CD8-positive, alpha-beta memory T cell (primary cell): ENCODE results near the gene SLC2A4RG. TPM values are rescaled to one million over a fixed set of nuclear protein-coding genes. Genes with fewer than 3 reads are reported as not detected.
A peak's percentile ranks its signal among the peaks of the same experiment; 100 is the strongest.

Experiments used
- CTCF ChIA-PET: fragments of 350-600 bp; sonication (Branson Sonifier 250); formaldehyde crosslinking; loops from one replicate; lab custom pipeline; 2021; ENCODE audit warnings: antibody characterized with exemption; lab: Charles Lee
- POLR2A ChIA-PET: fragments of 350-600 bp; sonication (Branson Sonifier 250); formaldehyde crosslinking; loops from one replicate; lab custom pipeline; 2021; ENCODE audit warnings: antibody characterized with exemption; lab: Charles Lee
- DNase-seq, 5 donors: peaks; one replicate each; pipeline versions ENCODE4 v3.0.0 to v3.0.0-alpha.2; 2020 to 2022; ENCODE audit warnings: mixed read lengths in 1 of 5
- H3K27ac ChIP-seq: one replicate; pipeline ENCODE4 v1.7.0; 2013; ENCODE audit warnings: low read depth, mild to moderate bottlenecking, low read length, moderate library complexity
- H3K27me3 ChIP-seq: 2 replicates; pipeline ENCODE4 v1.7.0; 2013; ENCODE audit warnings: low read length, mild to moderate bottlenecking; ENCODE audit not compliant: insufficient read depth, poor library complexity, severe bottlenecking
- H3K36me3 ChIP-seq: 2 replicates; pipeline ENCODE4 v1.7.0; 2013; ENCODE audit warnings: mild to moderate bottlenecking, low read length, moderate library complexity; ENCODE audit not compliant: insufficient read depth
- H3K4me1 ChIP-seq: 2 replicates; pipeline ENCODE4 v1.7.0; 2013; ENCODE audit warnings: mild to moderate bottlenecking, low read length, moderate library complexity; ENCODE audit not compliant: insufficient read depth
- H3K4me3 ChIP-seq: 2 replicates; pipeline ENCODE4 v1.7.0; 2013; ENCODE audit warnings: mild to moderate bottlenecking, low read length
- H3K9me3 ChIP-seq: 2 replicates; pipeline ENCODE4 v1.7.0; 2013; ENCODE audit warnings: mild to moderate bottlenecking, low read length
- H3K27ac Mint-ChIP-seq, 8 donors: one replicate each; pipeline ENCODE4 v1.8.0; 2020 to 2021; ENCODE audit warnings: mixed read lengths in 8 of 8, mild to moderate bottlenecking in 6 of 8, inconsistent platforms in 3 of 8, moderate library complexity in 3 of 8
- H3K27me3 Mint-ChIP-seq, 2 donors: one replicate each; pipeline ENCODE4 v1.8.0; 2020 to 2021; ENCODE audit warnings: mixed read lengths in 2 of 2, mild to moderate bottlenecking in 1 of 2, moderate library complexity in 1 of 2
- H3K36me3 Mint-ChIP-seq, 3 donors: one replicate each; pipeline ENCODE4 v1.8.0; 2020 to 2021; ENCODE audit warnings: mixed read lengths in 3 of 3, inconsistent platforms in 1 of 3, mild to moderate bottlenecking in 1 of 3
- H3K4me1 Mint-ChIP-seq, 3 donors: one replicate each; pipeline ENCODE4 v1.8.0; 2020 to 2021; ENCODE audit warnings: mixed read lengths in 3 of 3, inconsistent platforms in 1 of 3, mild to moderate bottlenecking in 1 of 3
- H3K4me3 Mint-ChIP-seq, 7 donors: one replicate each; pipeline ENCODE4 v1.8.0; 2020 to 2021; ENCODE audit warnings: mixed read lengths in 7 of 7, mild to moderate bottlenecking in 6 of 7, moderate library complexity in 4 of 7, inconsistent platforms in 2 of 7
- H3K9me3 Mint-ChIP-seq, 5 donors: one replicate each; pipeline ENCODE4 v1.8.0; 2020 to 2022; ENCODE audit warnings: mixed read lengths in 5 of 5, mild to moderate bottlenecking in 3 of 5, moderate library complexity in 2 of 5, inconsistent platforms in 1 of 5
- polyA plus RNA-seq: library from polyadenylated mRNA; unstranded; fragments of 300-500 nt; fragmentation: Illumina TruSeq; gene quantifications from one replicate; pipeline ENCODE4 v1.2.3, GENCODE V29; 2021
- total RNA-seq, 2 experiments: library from RNA; stranded (reverse); gene quantifications; one replicate each; pipeline ENCODE4 v1.2.3, GENCODE V29; 2021

Gene SLC2A4RG
- total and polyA plus RNA-seq, 3 experiments from 2014 or later: 7.8 to 40.6 (median 37.5) TPM

DNA sequence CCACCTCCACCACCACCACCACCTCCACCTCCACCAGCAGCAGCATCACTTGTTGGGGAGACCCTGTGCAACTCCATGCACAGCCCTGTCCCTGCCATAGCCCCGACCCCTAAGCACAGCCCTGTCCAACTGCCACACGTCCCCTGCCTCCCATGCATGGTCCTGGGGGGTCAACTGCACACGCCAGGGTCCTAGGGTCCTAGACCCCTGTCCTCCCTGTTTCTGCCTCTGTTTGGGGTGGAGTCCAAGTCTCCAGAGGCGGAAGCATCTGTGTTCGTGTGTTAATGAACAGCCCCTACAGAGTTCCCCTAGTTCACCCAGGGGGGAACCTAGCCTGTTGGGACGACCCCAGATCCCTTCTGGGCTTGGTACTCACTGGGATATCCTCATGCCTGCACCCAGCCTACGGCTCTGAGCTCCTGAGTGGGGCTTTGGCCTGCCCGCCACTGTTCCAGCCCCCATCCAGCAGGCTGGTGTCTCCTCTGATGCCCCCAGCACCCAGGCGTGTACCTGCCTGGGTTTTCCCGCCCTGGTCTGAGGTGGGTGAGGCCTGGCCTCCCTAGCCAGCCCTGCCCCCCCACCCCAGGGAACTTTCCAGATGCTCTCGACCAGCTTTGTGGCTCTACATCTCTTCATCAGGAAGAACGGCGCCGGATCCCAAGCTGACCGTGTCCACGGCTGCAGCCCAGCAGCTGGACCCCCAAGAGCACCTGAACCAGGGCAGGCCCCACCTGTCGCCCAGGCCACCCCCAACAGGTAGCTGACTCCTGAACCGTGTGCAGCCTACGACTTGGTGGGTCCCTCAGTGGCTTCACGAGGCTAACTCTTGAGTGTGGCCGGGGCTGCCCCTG, 45.6 kb upstream of the SLC2A4RG start:
- Histone ChIP-seq H3K9me3 (no peaks in the 10 kb centered on the region), H3K4me3 (no peak overlapping the region), H3K27ac (no peak overlapping the region), H3K27me3 (no peaks in the 10 kb centered on the region), H3K4me1 (peaks cover 16% of the 10 kb centered on the region), H3K36me3 (no peaks in the 10 kb centered on the region)
- peaks cover 0 to 34% (median 6%) of the 10 kb centered on the region in 3 donors for H3K4me1 Mint-ChIP-seq
- peaks cover 0 to 7% of the 10 kb centered on the region in 2 donors for H3K27me3 Mint-ChIP-seq
- peaks cover 0 to 5% (median 0%) of the 10 kb centered on the region in 5 donors for H3K9me3 Mint-ChIP-seq
- ChIA-PET CTCF (no interaction called here), POLR2A (interaction anchor here (0.6 kb wide), 1 partner anchor 35 kb away, joined by 6 read pairs; no protein-coding TSS in a partner anchor)
- DNase-seq: no peak
- peak overlapping the region in 4 of 7 donors; percentile 41 to 65 (median 54) for H3K4me3 Mint-ChIP-seq
- peak overlapping the region in 4 of 8 donors; percentile 27 to 79 (median 74) for H3K27ac Mint-ChIP-seq
- H3K36me3 Mint-ChIP-seq: peaks cover 0 to 4% (median 0%) of the 10 kb centered on the region in 3 donors

DNA sequence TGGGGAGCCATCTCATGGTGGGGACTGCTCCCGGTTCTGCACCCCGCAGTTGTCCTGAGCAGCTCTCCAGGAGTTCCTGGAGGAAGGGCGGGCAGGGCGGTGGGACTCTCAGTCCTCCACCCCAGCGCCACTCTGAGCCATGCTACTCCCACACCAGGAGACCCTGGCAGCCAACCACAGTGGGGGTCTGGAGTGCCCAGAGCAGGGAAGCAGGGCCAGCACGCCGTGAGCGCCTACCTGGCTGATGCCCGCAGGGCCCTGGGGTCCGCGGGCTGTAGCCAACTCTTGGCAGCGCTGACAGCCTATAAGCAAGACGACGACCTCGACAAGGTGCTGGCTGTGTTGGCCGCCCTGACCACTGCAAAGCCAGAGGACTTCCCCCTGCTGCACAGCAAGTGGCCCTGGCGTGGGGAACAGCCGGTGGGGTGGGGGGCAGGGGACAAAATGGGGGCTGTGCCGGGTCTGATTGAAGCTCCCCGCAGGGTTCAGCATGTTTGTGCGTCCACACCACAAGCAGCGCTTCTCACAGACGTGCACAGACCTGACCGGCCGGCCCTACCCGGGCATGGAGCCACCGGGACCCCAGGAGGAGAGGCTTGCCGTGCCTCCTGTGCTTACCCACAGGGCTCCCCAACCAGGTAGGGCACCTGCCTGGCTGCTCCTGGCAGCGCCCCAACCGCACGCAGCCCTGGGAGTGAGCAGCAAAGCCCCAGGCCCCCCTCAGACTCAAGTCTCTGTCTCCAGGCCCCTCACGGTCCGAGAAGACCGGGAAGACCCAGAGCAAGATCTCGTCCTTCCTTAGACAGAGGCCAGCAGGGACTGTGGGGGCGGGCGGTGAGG, 44.8 kb upstream of the SLC2A4RG start:
- H3K27me3 Mint-ChIP-seq: peaks cover 0 to 7% of the 10 kb centered on the region in 2 donors
- H3K27ac Mint-ChIP-seq: peak overlapping the region in 1 of 8 donors; percentile 47
- peaks cover 0 to 38% (median 6%) of the 10 kb centered on the region in 3 donors for H3K4me1 Mint-ChIP-seq
- no peak for DNase-seq
- peaks cover 0 to 5% (median 0%) of the 10 kb centered on the region in 5 donors for H3K9me3 Mint-ChIP-seq
- no peak overlapping the region for H3K4me3 Mint-ChIP-seq
- H3K36me3 ChIP-seq: no peaks in the 10 kb centered on the region
- H3K27me3 ChIP-seq: no peaks in the 10 kb centered on the region
- H3K4me1 ChIP-seq: peaks cover 16% of the 10 kb centered on the region
- CTCF ChIA-PET: no interaction called here
- peaks cover 0 to 4% (median 0%) of the 10 kb centered on the region in 3 donors for H3K36me3 Mint-ChIP-seq
- POLR2A ChIA-PET: interaction anchor here (0.6 kb wide), 1 partner anchor 34 kb away, joined by 6 read pairs; no protein-coding TSS in a partner anchor
- H3K4me3 ChIP-seq: no peak overlapping the region
- no peak overlapping the region for H3K27ac ChIP-seq
- no peaks in the 10 kb centered on the region for H3K9me3 ChIP-seq

DNA sequence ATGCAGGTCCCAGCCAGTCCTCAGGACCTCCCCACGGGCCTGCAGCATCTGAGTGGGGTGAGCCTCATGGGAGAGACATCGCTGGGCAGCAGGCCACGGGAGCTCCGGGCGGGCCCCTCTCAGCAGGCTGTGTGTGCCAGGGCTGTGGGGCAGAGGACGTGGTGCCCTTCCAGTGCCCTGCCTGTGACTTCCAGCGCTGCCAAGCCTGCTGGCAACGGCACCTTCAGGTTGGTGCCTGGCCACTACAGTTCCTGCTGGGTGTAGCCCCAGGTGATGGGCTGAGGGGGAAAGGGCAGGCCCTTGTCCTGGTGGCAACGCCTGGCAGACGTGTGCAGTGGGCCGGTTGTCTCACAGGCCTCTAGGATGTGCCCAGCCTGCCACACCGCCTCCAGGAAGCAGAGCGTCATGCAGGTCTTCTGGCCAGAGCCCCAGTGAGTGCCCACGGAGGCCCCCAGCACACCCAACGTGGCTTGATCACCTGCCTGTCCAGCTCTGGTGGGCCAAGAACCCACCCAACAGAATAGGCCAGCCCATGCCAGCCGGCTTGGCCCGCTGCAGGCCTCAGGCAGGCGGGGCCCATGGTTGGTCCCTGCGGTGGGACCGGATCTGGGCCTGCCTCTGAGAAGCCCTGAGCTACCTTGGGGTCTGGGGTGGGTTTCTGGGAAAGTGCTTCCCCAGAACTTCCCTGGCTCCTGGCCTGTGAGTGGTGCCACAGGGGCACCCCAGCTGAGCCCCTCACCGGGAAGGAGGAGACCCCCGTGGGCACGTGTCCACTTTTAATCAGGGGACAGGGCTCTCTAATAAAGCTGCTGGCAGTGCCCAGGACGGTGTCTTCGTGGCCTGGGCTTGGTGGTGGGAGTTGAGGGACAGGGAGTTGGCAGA, 43.9 kb upstream of the SLC2A4RG start:
- peaks cover 0 to 41% (median 6%) of the 10 kb centered on the region in 3 donors for H3K4me1 Mint-ChIP-seq
- H3K36me3 Mint-ChIP-seq: peaks cover 0 to 4% (median 0%) of the 10 kb centered on the region in 3 donors
- ChIA-PET CTCF (interaction anchor here (1.1 kb wide), 1 partner anchor 90 kb away, joined by 3 read pairs; no protein-coding TSS in a partner anchor), POLR2A (interaction anchor here (1.1 kb wide), 1 partner anchor 12 kb away, joined by 3 read pairs; the partner anchor contains the start of genes ARFRP1 and ZGPAT)
- no peak overlapping the region for H3K27ac ChIP-seq
- DNase-seq: no peak
- peaks cover 0 to 7% of the 10 kb centered on the region in 2 donors for H3K27me3 Mint-ChIP-seq
- peak overlapping the region in 2 of 8 donors; percentile 39 to 56 for H3K27ac Mint-ChIP-seq
- peak overlapping the region in 5 of 7 donors; percentile 13 to 45 (median 24) for H3K4me3 Mint-ChIP-seq
- H3K36me3 ChIP-seq: no peaks in the 10 kb centered on the region
- H3K4me1 ChIP-seq: peaks cover 16% of the 10 kb centered on the region
- H3K9me3 Mint-ChIP-seq: peaks cover 0 to 5% (median 0%) of the 10 kb centered on the region in 5 donors
- no peaks in the 10 kb centered on the region for H3K27me3 ChIP-seq
- no peaks in the 10 kb centered on the region for H3K9me3 ChIP-seq
- H3K4me3 ChIP-seq: no peak overlapping the region

DNA sequence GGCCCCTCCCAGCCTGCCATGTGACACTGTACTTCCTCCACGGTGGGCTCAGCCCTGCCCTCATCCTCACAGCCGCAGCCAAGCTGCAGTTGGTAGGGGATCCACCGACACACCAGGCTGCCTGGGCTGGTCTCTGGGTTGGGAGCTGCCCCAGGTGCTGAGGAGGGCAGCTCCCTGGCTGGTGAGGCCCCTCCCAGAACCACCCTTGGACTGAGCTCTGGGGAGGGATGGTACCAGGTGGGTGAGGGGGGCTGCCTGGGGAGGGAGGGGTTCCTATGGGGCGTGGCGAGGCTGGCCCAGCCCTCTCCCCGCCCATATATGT, 43.3 kb upstream of the SLC2A4RG start:
- no peaks in the 10 kb centered on the region for H3K9me3 ChIP-seq
- Mint-ChIP-seq H3K27me3 (peaks cover 0 to 7% of the 10 kb centered on the region in 2 donors), H3K9me3 (peaks cover 0 to 5% (median 0%) of the 10 kb centered on the region in 5 donors), H3K4me1 (peaks cover 0 to 45% (median 6%) of the 10 kb centered on the region in 3 donors), H3K27ac (peak overlapping the region in 2 of 8 donors; percentile 39 to 56), H3K36me3 (peaks cover 0 to 4% (median 0%) of the 10 kb centered on the region in 3 donors), H3K4me3 (peak overlapping the region in 6 of 7 donors; percentile 13 to 45 (median 32))
- H3K4me1 ChIP-seq: peaks cover 17% of the 10 kb centered on the region
- POLR2A ChIA-PET: interaction anchor here (1.1 kb wide), 1 partner anchor 12 kb away, joined by 3 read pairs; the partner anchor contains the start of genes ARFRP1 and ZGPAT
- no peak overlapping the region for H3K27ac ChIP-seq
- H3K27me3 ChIP-seq: no peaks in the 10 kb centered on the region
- H3K4me3 ChIP-seq: no peak overlapping the region
- H3K36me3 ChIP-seq: no peaks in the 10 kb centered on the region
- CTCF ChIA-PET: interaction anchor here (1.1 kb wide), 1 partner anchor 89 kb away, joined by 3 read pairs; no protein-coding TSS in a partner anchor
- peak in 3 of 5 donors; percentile 21 to 67 (median 63) for DNase-seq

DNA sequence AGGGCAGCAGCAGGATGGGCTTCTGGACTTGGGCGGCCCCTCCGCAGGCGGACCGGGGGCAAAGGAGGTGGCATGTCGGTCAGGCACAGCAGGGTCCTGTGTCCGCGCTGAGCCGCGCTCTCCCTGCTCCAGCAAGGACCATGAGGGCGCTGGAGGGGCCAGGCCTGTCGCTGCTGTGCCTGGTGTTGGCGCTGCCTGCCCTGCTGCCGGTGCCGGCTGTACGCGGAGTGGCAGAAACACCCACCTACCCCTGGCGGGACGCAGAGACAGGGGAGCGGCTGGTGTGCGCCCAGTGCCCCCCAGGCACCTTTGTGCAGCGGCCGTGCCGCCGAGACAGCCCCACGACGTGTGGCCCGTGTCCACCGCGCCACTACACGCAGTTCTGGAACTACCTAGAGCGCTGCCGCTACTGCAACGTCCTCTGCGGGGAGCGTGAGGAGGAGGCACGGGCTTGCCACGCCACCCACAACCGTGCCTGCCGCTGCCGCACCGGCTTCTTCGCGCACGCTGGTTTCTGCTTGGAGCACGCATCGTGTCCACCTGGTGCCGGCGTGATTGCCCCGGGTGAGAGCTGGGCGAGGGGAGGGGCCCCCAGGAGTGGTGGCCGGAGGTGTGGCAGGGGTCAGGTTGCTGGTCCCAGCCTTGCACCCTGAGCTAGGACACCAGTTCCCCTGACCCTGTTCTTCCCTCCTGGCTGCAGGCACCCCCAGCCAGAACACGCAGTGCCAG, 42.8 kb upstream of the SLC2A4RG start, which contains the start of gene TNFRSF6B:
Gene TNFRSF6B (plus strand): TSS at position 25 of the 729 bp plus-strand sequence. CDS start 116 bp downstream, at position 141.
- Histone ChIP-seq H3K27ac (no peak within 1 kb of the TSS), H3K9me3 (no peaks in the 10 kb centered on the region), H3K4me3 (no peak within 1 kb of the TSS), H3K36me3 (no peaks in the 10 kb centered on the region), H3K27me3 (no peaks in the 10 kb centered on the region), H3K4me1 (peaks cover 22% of the 10 kb centered on the region)
- Mint-ChIP-seq H3K27ac (peak within 1 kb of the TSS in 3 of 8 donors; percentile 17 to 56 (median 39)), H3K36me3 (peaks cover 0 to 4% (median 0%) of the 10 kb centered on the region in 3 donors), H3K4me3 (peak within 1 kb of the TSS in 6 of 7 donors; percentile 24 to 69 (median 37)), H3K27me3 (peaks cover 0 to 5% of the 10 kb centered on the region in 2 donors), H3K9me3 (peaks cover 0 to 5% (median 0%) of the 10 kb centered on the region in 5 donors), H3K4me1 (peaks cover 0 to 42% (median 6%) of the 10 kb centered on the region in 3 donors)
- peak in 2 of 5 donors; percentile 37 to 47 for DNase-seq
- CTCF ChIA-PET: interaction anchor here (1.1 to 1.3 kb wide), 2 partner anchors 10 to 89 kb away, joined by 3 to 8 read pairs; partner anchors contain the start of genes ARFRP1 and ZGPAT
- POLR2A ChIA-PET: interaction anchor here (0.6 kb wide), 1 partner anchor 29 kb away, joined by 3 read pairs; no protein-coding TSS in a partner anchor

DNA sequence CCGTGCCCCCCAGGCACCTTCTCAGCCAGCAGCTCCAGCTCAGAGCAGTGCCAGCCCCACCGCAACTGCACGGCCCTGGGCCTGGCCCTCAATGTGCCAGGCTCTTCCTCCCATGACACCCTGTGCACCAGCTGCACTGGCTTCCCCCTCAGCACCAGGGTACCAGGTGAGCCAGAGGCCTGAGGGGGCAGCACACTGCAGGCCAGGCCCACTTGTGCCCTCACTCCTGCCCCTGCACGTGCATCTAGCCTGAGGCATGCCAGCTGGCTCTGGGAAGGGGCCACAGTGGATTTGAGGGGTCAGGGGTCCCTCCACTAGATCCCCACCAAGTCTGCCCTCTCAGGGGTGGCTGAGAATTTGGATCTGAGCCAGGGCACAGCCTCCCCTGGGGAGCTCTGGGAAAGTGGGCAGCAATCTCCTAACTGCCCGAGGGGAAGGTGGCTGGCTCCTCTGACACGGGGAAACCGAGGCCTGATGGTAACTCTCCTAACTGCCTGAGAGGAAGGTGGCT, 42.2 kb upstream of the SLC2A4RG start:
- peak overlapping the region in 1 of 8 donors; percentile 17 for H3K27ac Mint-ChIP-seq
- H3K27me3 Mint-ChIP-seq: peaks cover 0 to 4% of the 10 kb centered on the region in 2 donors

More for the DNA sequence above, 42.2 kb upstream of the SLC2A4RG start:
- Mint-ChIP-seq H3K9me3 (peaks cover 0 to 5% (median 0%) of the 10 kb centered on the region in 5 donors), H3K4me1 (peaks cover 0 to 47% (median 7%) of the 10 kb centered on the region in 3 donors), H3K4me3 (peak overlapping the region in 3 of 7 donors; percentile 37 to 69 (median 37)), H3K36me3 (peaks cover 0 to 8% (median 0%) of the 10 kb centered on the region in 3 donors)
- peak in 1 of 5 donors; percentile 45 for DNase-seq
- no peaks in the 10 kb centered on the region for H3K36me3 ChIP-seq
- POLR2A ChIA-PET: interaction anchor here (0.6 kb wide), 1 partner anchor 28 kb away, joined by 3 read pairs; no protein-coding TSS in a partner anchor
- H3K4me1 ChIP-seq: peaks cover 22% of the 10 kb centered on the region
- no peaks in the 10 kb centered on the region for H3K9me3 ChIP-seq
- no peak overlapping the region for H3K4me3 ChIP-seq
- no peak overlapping the region for H3K27ac ChIP-seq
- CTCF ChIA-PET: interaction anchor here (0.8 to 1.3 kb wide), 2 partner anchors 10 to 39 kb away, joined by 3 to 8 read pairs; partner anchors contain the start of genes ARFRP1, LIME1 and ZGPAT
- no peaks in the 10 kb centered on the region for H3K27me3 ChIP-seq
